ENCODE results near the gene PATJ. TPM values are rescaled to one million over a fixed set of nuclear protein-coding genes. Genes with fewer than 3 reads are reported as not detected.
A peak's percentile ranks its signal among the peaks of the same experiment; 100 is the strongest.

Gene PATJ
- total RNA-seq, 1 experiment from 2014 or later: 47.3 TPM

GRCh38 chr1:62025154-62025553 lies 282.9 kb downstream of the PATJ start:
- Histone ChIP-seq H2BK20ac (ENCODE audit: low read depth, low read length, poor library complexity, severe bottlenecking) (no peak overlapping the region), H3K14ac (ENCODE audit: insufficient read depth, low read length) (no peak overlapping the region), H4K8ac (replicated peaks; ENCODE audit: insufficient read length, low read depth, low read length) (no peak overlapping the region), H4K91ac (ENCODE audit: insufficient read length, low read depth, low read length) (no peak overlapping the region), H4K20me1 (ENCODE audit: control insufficient read depth, insufficient read depth, insufficient read length) (no peaks in the 10 kb centered on the region), H3T11ph (ENCODE audit: low read length) (no peak overlapping the region), H3K23me2 (ENCODE audit: insufficient read length, low read depth, low read length, poor library complexity, severe bottlenecking) (no peaks in the 10 kb centered on the region), H3K27me3 (ENCODE audit: insufficient read depth, low read length) (no peaks in the 10 kb centered on the region), H2BK12ac (ENCODE audit: insufficient read length, low read depth, low read length) (no peak overlapping the region), H2AFZ (ENCODE audit: low read length) (no peak overlapping the region), H2AK5ac (ENCODE audit: insufficient read length, low read length) (no peak overlapping the region), H3K4me2 (ENCODE audit: insufficient read depth, insufficient read length, low read length) (no peak overlapping the region), H2BK5ac (ENCODE audit: insufficient read length, low read length) (no peak overlapping the region), H2BK120ac (ENCODE audit: low read depth, low read length, poor library complexity, severe bottlenecking) (no peak overlapping the region), H3K9ac (ENCODE audit: extremely low read depth, insufficient read length, low read length) (no peak overlapping the region), H2BK15ac (ENCODE audit: low read depth, low read length) (no peak overlapping the region), H3K9me3 (ENCODE audit: control insufficient read depth, low read depth, low read length) (no peaks in the 10 kb centered on the region), H3K23ac (ENCODE audit: insufficient read length, low read depth, low read length) (no peak overlapping the region), H3K18ac (ENCODE audit: insufficient read length, low read depth, low read length) (no peak overlapping the region), H4K5ac (ENCODE audit: insufficient read length, low read depth, low read length) (no peak overlapping the region), H3K27ac (ENCODE audit: insufficient read length, low read depth, low read length) (no peak overlapping the region), H3K4ac (ENCODE audit: low read depth, low read length) (no peak overlapping the region), H3K4me1 (ENCODE audit: insufficient read depth, low read length) (peaks cover 3% of the 10 kb centered on the region; the same call in 1 of the 2 replicates), H3K79me1 (ENCODE audit: insufficient read depth, low read depth, low read length, poor library complexity, severe bottlenecking) (peaks cover 2% of the 10 kb centered on the region), H3K56ac (ENCODE audit: insufficient read length, low read depth, low read length) (no peak overlapping the region), H3K79me2 (ENCODE audit: insufficient read depth, low read length) (no peaks in the 10 kb centered on the region)
- Mint-ChIP-seq H3K36me3 (ENCODE audit: insufficient read depth in 1 of 3, low read depth in 3 of 3) (peaks cover 14 to 19% (median 16%) of the 10 kb centered on the region in 3 experiments), H3K9me3 (peaks cover 10 to 11% of the 10 kb centered on the region in 2 experiments; a peak in 4 of 5 replicates), H3K4me3 (no peak overlapping the region), H3K4me1 (peaks cover 26% of the 10 kb centered on the region in 2 experiments), H3K27ac (peak overlapping the region; percentile 63 to 80 (median 79); a peak in 5 of 7 replicates), H3K27me3 (ENCODE audit: low read depth) (no peaks in the 10 kb centered on the region)
- no CpG with 5 or more reads among the region's 4 CpGs for WGBS (ENCODE audit: extremely low coverage, insufficient read length, low lambda C conversion rate)
- no peak for TF ChIP-seq CTCF (conservative IDR thresholded peaks at IDR 0.05)
- no peak for DNase-seq

Data from H9 (cell line).